Subcutaneous adipose tissue (tissue), 4 donors: ENCODE measurements around the gene CWC27. TPM values are rescaled to one million over a fixed set of nuclear protein-coding genes. Genes with fewer than 3 reads are reported as not detected.

Experiments
- total RNA-seq, 4 donors: library from RNA; depleted of rRNA; stranded (reverse); fragments of >200 nt; gene quantifications; one replicate each; pipeline ENCODE4 v1.1.0, GENCODE V29; 2016
- TF ChIP-seq, protein P1 (sequence below): fragments of 450-650 bp; IDR thresholded peaks from one replicate; pipeline ENCODE4 v1.5.1; 2016; ENCODE audit warnings: low read depth, mild to moderate bottlenecking, control low read depth, antibody characterized with exemption, moderate library complexity

Gene CWC27
- total RNA-seq, 4 donors from 2014 or later: 9.0 to 17.8 (median 15.2) TPM

DNA sequence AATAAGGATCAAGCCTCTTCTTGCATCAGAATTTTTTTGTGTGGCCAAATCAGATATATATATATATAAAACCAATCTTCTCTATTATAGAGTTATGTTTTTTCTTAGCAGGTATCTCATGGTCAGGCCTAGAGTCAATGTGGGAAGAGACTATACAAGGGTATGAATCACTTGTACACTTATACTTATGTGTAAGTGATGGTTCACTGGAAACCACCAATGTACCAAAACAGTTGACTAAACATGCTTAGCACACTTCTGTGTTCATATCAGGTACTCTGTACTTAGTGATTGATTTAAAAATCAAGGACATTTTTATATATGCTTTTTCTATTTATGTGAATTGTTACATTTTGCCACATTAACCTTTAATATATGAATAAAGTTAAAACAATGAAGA is 92.6 kb downstream of the CWC27 start:
- TF ChIP-seq, protein P1, sequence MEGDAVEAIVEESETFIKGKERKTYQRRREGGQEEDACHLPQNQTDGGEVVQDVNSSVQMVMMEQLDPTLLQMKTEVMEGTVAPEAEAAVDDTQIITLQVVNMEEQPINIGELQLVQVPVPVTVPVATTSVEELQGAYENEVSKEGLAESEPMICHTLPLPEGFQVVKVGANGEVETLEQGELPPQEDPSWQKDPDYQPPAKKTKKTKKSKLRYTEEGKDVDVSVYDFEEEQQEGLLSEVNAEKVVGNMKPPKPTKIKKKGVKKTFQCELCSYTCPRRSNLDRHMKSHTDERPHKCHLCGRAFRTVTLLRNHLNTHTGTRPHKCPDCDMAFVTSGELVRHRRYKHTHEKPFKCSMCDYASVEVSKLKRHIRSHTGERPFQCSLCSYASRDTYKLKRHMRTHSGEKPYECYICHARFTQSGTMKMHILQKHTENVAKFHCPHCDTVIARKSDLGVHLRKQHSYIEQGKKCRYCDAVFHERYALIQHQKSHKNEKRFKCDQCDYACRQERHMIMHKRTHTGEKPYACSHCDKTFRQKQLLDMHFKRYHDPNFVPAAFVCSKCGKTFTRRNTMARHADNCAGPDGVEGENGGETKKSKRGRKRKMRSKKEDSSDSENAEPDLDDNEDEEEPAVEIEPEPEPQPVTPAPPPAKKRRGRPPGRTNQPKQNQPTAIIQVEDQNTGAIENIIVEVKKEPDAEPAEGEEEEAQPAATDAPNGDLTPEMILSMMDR: no peak

DNA sequence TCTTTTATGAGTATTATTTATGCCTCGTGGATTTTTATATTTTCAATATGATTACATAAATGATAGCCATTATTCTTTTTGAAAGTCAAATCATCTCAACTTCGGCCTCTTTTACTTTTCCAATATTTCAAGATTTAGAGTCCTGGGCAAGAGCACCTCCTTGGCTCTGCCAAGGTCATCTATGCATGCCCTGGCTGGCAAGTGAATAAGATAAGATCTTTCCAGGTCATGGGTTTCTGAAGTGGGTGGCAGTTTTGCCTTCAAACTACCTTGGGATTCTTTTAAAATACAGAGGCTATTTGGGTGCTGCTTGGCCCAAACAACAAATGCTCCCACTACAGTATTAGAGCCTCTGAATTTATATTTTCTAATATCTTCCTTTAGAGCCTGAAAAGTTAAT is 95.4 kb downstream of the CWC27 start:
- TF ChIP-seq, protein P1: no peak

DNA sequence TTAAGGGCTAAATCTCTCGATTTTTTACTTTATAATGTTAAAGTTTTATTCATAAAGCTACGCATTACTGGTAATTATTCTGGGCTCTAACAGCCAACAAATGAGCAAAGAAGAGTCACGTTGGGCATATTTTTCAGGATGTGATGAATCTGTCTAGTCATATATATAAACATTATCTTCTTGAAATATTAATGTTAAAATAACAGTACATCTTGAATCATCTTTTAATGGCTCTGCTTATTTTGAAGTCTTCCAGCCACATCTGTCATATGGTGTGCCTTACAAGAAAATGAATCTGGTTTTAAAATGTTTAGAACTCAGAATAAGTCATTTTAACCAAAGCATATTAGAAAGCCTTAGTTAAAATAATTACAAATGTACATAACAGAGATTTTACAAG is 96.9 kb downstream of the CWC27 start:
- TF ChIP-seq, protein P1: no peak

DNA sequence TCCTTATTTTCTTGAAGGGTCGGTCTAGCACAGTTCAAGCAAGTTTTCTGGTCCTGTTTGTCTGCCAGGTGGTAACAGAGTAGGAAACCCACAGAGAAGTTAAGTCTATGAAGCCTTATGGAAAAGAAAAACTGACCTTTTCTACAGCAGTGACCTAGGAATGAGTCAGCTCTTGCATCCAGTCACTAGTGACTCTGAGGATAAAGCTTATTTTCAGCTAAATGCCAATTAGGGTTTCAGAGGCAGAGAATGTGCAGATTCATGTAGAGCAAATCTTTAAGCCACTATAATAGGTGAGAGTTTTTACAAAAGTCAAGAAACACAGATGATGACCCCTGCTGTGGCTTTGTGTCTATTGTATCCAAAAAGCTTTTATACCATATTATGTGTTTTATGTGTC is 100.7 kb downstream of the CWC27 start:
- TF ChIP-seq, protein P1: no peak

DNA sequence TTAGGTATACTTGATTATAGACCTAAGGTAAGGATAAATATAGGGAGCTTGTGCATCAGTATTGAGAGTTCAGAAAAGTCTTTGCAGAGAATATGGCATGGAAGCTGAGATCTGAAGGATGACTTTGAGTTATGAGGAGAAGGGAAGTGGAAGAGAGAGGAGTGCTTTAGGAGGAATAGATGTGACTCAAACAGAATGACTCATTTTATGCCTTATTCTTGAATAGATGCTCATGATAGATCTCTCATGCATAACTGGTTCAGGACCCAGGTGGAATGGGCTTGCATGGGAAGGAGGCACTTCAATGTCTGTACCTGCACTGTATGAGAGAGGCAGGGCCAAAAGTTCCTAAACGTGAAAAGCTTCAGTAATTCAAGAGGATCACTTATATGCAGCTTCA is 103.3 kb downstream of the CWC27 start:
- TF ChIP-seq, protein P1: no peak

DNA sequence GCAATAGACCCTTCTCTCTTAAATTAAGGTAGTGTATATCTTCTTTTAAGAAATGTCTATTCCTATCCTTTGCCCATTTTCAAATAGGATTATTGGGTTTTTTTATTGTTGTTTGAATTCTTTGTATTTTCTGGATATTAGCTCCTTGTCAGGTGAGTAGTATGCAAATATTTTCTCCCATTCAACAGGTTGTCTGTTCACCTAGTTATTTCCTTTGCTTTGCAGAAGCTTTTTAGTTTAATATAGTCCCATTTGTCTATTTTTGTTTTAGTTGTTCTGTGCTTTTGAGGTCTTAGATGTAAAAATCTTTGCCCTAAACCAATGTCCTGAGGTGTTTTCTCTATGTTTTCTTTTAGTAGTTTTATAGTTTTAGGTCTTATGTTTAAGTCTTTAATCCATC is 104.7 kb downstream of the CWC27 start:
- TF ChIP-seq, protein P1: no peak

DNA sequence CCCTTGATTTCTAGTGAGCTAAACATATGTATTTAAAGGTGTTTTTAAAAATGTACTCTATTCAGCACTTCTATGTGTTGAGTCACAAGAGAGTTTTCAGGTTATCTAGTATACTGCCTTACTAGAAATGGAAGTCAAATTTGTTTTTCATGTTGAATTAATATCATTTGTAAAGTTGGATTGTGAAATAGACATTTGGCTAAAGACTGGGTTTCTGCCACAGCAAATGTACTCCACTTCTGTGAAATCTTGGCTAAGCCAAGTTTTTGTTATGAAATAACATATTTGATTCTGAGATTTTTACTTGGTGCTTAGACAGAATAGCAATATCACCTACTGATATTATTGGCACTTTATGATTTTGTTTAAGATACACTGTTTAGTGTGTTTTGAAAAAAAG is 106.0 kb downstream of the CWC27 start:
- TF ChIP-seq, protein P1: no peak
